Tibial nerve (tissue), 3 donors: ENCODE data around the gene HNRNPF.

Experiments
- CTCF ChIP-seq, 5 experiments: fragments of 200-600 bp in 3 of 5; fragments of 450-650 bp in 2 of 5; sonication (generic) in 3 of 5; IDR thresholded peaks; one replicate each; pipeline ENCODE4 v1.5.1; 2016 to 2019; ENCODE audit warnings: antibody characterized with exemption in 5 of 5, mild to moderate bottlenecking in 3 of 5, moderate library complexity in 2 of 5
- POLR2A ChIP-seq, 2 donors: fragments of 450-650 bp; IDR thresholded peaks; one replicate each; pipeline ENCODE4 v1.6.1; 2017; ENCODE audit warnings: antibody characterized with exemption in 2 of 2, mild to moderate bottlenecking in 2 of 2, moderate library complexity in 2 of 2

GRCh38 chr10:43402880-43403452, 6.0 kb downstream of the HNRNPF start:
- TF ChIP-seq CTCF (IDR thresholded peaks at IDR 0.05) (no peak), POLR2A (IDR thresholded peaks at IDR 0.05) (no peak)
